DMS 273 (cell line): ENCODE measurements around the gene HCFC1.

Experiments
- DNase-seq: peaks from one replicate; lab custom pipeline; 2025; ENCODE audit not compliant: unreplicated experiment; lab: John Stamatoyannopoulos, UW

Gene HCFC1

GRCh38 chrX:153941336-153942252 lies 30.0 kb downstream of the HCFC1 start:
- no peak for DNase-seq

DNA sequence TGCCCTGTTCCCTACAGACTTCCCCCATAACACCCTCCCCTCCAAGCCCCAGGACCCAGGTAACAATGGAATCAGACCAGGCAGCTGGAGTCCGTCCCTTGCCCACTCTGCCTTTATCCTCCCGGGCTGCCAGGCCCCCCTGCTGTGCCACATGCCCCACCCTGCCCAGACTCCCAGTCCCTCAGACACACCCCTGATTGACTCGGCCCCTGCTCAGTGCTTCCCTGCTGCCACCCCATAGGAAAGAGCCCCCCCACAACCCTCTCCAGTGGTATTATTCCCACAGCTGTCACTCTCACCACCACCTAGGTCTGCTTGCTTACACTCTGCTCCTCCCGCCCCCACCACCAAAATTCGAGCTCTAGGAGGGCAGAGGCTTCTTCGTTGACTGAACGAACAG lies 32.0 kb downstream of the HCFC1 start:
- peak; percentile 49 for DNase-seq

DNA sequence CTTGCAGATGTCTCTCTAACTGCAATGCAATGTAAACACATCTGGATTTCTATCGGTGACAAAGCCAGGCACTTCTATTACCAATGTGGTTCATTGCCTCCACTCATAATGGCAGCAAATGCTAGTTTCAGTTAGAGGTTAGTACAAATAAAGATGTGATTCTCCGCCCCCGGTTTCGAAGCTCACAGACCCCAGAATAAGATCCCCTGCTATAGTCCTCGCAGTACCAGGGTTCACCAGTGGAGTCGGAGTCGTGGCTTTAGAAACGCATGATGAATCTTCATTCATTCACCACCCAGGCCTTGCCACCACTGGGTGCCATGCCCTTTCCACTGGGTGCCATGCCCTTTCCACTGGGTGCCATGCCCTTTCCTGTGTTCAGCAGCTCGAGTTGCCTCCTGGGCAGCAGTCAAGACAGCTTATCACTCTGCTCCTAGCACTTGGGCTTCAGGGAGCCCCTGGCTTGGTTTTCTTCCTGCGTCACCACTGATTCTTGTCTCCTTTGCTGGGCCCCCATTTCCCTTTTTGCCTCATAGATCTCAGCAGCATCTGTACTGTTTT lies 33.3 kb downstream of the HCFC1 start:
- peak; percentile 47 for DNase-seq

- no peak for DNase-seq
These were observed 34.6 kb downstream of the HCFC1 start for GRCh38 chrX:153937056-153937455.

- DNase-seq, result no peak
These were observed 36.2 kb downstream of the HCFC1 start for GRCh38 chrX:153935326-153935851.

- DNase-seq, result peak; percentile 92
These were observed 36.8 kb downstream of the HCFC1 start, which contains the start of gene NAA10 for GRCh38 chrX:153934762-153935325. NAA10 (minus strand) TSS chrX:153935037; CDS start chrX:153934904, 133 bp downstream.

GRCh38 chrX:153934148-153934761 lies 37.4 kb downstream of the HCFC1 start:
- DNase-seq, result no peak

DNA sequence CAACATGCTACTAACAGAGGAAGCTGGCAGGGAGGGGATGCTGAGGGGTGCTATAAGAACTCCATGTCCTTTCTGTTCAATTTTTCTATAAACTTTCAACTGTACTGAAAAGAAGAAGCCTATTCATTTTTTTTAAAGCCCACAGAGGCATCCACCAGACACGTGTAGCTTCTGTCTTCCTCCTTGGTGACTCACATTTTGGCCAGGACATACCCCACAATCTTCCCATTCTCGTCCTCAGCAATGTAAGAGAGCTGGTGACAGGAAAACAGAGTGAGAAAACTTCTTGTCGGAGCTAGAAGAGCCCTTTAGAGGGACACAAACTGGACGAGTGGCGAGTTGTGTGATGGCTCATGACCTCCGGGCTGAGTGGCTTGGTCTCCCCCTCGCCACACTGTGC lies 37.9 kb downstream of the HCFC1 start:
- DNase-seq, result no peak

GRCh38 chrX:153932220-153932915 lies 39.2 kb downstream of the HCFC1 start:
- no peak for DNase-seq

- no peak for DNase-seq
These were observed 39.9 kb downstream of the HCFC1 start for GRCh38 chrX:153931748-153932147.

GRCh38 chrX:153931151-153931550 lies 40.5 kb downstream of the HCFC1 start:
- DNase-seq, result no peak

DNA sequence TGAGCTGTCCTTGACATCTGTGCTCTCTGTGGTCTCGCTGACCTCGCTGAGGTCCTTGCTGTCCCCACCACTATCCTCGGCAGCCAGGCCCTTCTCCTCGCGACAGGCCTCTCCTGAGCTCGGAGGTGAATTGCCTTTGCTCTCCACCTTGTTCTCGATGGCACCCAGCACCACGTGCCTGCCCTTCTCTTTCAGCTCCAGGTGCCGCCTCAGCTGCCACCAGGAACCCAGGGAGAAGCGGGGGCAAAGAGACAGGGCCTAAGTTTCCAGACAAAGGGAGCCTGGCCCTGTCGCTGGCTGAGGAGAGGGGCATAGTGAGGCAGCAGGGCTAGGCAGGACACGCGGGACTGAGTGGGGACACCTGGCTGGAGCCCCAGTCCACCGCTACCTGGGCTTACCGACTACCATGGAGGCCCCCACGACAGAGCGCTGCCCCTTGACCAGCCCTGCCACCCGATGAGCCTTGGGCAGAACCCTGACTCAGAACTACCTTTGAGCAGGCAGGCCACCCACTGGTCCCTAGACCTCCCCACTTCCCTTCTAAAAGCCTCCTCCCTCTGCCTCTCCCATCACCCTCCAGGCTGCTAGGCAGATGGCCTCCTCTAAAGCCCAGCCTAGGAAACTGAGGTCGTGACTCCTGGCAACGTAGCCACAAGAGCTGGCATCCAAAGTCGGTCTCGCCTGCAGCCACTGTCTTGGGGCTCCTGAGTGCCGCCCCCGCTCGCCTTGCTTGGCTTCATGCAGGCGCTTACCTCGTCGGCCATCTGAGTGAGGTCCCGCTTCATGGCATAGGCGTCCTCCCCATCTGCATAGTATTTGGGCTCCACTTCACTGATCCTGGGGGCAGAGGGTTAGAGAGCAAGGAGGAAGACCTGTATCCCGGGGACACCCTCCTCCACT lies 41.4 kb downstream of the HCFC1 start:
- no peak for DNase-seq

DNA sequence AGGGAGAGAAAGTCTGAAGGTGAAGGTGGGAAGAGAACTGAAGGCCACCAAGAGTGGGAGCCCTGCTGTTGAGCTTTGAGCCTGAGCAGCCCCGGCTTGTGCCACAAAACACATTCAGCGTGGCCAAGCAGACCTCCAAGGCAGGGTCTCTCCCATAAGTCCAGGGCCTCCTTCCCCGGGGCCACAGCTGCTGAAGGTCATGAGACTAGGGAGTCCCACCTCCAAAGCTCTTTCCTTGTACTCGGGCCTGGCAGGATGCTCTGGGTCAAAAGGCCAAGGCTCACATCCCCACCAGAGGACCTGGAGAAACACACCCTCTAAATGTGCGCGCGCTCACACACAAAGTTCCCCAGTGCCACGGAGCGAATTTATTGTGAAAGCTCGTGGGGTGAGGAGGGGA lies 42.0 kb downstream of the HCFC1 start:
- no peak for DNase-seq

DNA sequence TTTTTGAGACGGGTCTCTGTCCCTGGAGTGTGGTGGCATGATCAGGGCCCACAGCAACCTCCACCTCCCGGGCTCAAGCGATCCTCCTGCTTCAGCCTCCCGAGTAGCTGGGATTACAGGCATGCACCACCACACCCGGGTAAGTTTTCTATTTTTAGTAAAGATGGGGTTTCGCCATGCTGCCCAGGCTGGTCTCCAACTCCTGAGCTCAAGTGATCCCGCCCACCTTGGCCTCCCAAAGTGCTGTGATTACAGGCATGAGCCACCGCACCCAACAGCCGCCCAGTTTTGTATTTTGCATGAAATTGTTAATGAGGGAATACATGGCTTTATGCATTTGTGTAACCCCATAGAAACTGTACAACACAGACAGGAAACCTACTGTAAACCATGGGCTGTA lies 42.8 kb downstream of the HCFC1 start:
- DNase-seq, result peak; percentile 52

- peak; percentile 100 for DNase-seq
These were observed 43.5 kb downstream of the HCFC1 start for GRCh38 chrX:153927922-153928760.

DNA sequence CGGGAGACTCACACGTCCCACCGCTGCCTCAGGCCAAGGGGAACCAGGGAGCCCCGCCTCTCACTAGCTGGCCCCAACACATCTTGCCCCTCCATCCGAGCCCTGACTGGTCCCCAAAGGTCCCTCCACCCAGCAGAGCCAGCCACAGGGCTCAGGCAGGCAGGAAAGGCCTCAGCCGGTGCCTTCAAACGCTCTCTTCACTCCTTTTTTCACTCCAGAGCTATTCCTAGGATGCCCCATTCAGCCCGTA lies 44.0 kb downstream of the HCFC1 start:
- no peak for DNase-seq

DNA sequence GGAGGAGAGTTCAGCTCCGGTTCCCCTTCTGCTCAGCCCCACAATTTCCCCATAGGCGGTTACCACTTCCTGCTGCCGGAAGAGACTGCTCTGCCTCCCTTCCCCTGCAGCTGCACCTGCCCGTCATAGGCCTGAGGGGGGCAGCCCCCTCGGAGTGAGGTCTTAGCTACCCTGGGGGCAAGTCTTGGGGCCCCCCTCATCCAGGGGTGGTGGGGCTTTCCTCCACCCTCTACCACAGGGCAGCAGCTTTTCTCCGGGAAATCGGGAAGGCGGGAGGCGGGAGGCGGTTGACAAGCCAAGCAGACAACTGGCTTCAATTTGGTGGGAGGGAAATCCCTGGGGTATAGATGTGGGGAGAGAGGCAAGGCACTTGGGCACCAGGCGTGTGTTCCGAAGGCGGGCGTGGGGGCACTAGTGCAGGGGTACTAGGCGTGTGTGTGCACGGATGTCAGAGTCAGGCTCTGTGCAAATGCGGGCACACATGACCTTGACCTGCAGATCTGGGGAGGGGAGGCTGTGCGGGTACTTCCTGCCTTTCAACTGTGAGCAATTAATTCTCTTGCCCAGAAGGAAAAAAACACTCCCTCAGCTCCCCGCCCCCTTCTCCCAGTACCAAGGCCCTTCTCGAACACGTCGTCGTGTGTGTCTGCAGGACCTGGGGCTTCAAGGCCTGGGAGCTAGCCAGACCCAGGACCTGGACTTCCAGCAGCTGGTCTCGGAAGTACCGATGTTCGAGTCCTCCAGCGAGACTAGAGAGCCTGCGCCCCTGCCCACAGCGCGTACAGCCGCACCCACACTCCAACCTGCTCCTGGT lies 44.6 kb downstream of the HCFC1 start:
- DNase-seq, result peak; percentile 74

- DNase-seq, result no peak
These were observed 45.1 kb downstream of the HCFC1 start for GRCh38 chrX:153926552-153926857.
